ENCODE data around the gene CLCN7. TPM values are rescaled to one million over a fixed set of nuclear protein-coding genes. Genes with fewer than 3 reads are reported as not detected.

Gene CLCN7
- total and polyA plus RNA-seq, 2 of the 13 experiments (the other 11 are each of a cell fraction or from before 2014, with no cell fraction given): 24.6 to 25.1 TPM

DNA sequence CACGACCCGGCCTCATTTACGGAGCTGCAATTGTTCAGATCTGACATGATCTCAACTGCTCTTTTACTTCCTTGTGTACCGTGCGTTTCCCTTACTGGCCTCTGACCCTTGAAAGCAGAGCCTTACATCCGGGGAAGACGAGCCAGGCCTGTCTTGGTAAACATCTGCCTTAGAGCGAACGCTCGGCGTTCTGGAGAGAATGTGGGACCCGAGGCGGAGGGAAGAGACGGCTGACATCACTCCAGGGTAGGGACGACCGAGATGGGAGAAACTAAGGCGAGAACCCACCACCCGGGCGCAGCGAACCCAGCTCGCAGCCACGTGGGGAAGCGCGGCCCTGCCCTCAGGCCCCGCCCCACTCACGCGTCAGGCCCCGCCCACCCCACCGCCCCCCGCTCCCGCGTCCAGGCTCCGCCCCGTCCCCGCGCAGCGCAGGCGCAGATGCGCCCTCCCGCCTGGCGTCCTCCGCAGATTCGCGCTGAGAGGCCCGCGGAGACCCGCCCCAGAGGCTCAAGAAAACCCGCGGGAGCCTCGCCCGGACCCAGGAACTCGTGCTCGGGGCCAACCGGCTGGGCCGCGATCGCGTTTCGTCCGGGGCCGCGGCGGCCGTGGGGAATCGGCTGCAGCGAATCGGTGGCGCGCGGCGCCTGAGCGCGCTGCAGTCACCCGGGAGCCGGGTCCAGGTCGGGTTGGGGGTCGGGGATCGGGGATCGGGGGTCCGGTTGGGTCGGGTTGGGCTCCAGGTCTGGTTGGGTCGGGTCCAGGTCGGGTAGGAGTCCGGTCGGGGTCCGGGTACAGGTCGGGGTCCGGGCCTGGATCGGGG lies 18.3 kb upstream of the CLCN7 start, which contains the start of gene TELO2 (continued):
- peak; percentile 84 for TF ChIP-seq HNRNPK (IDR thresholded peaks at IDR 0.05; ENCODE audit: low read depth, low read length, poor library complexity, severe bottlenecking)
- TF ChIP-seq ZBTB40 (IDR thresholded peaks at IDR 0.05): no peak
- TF ChIP-seq ZBTB40 (CRISPR knock-in tag; IDR thresholded peaks at IDR 0.05): peak; percentile 28; the same call in 1 of the 2 replicates
- peak; percentile 70 for TF ChIP-seq POLR2AphosphoS5 (IDR thresholded peaks at IDR 0.05; ENCODE audit: low read depth, low read length)
- no peak for TF ChIP-seq RELA (CRISPR knock-in tag; IDR thresholded peaks at IDR 0.05)
- TF ChIP-seq MED13 (CRISPR knock-in tag; IDR thresholded peaks at IDR 0.05): no peak
- TF ChIP-seq, protein P1, sequence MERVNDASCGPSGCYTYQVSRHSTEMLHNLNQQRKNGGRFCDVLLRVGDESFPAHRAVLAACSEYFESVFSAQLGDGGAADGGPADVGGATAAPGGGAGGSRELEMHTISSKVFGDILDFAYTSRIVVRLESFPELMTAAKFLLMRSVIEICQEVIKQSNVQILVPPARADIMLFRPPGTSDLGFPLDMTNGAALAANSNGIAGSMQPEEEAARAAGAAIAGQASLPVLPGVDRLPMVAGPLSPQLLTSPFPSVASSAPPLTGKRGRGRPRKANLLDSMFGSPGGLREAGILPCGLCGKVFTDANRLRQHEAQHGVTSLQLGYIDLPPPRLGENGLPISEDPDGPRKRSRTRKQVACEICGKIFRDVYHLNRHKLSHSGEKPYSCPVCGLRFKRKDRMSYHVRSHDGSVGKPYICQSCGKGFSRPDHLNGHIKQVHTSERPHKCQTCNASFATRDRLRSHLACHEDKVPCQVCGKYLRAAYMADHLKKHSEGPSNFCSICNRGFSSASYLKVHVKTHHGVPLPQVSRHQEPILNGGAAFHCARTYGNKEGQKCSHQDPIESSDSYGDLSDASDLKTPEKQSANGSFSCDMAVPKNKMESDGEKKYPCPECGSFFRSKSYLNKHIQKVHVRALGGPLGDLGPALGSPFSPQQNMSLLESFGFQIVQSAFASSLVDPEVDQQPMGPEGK (CRISPR knock-in tag; IDR thresholded peaks at IDR 0.05): no peak
- TF ChIP-seq ISX (CRISPR knock-in tag; conservative IDR thresholded peaks at IDR 0.05): no peak
- TF ChIP-seq PHF5A (CRISPR knock-in tag; IDR thresholded peaks at IDR 0.05; ENCODE audit: low read depth, unreplicated experiment): peak; percentile 39
- TF ChIP-seq SSRP1 (CRISPR knock-in tag; IDR thresholded peaks at IDR 0.05): no peak
- no peak for TF ChIP-seq SRSF4 (IDR thresholded peaks at IDR 0.05; ENCODE audit: low read depth, low read length, poor library complexity, severe bottlenecking)
- TF ChIP-seq, protein P2, sequence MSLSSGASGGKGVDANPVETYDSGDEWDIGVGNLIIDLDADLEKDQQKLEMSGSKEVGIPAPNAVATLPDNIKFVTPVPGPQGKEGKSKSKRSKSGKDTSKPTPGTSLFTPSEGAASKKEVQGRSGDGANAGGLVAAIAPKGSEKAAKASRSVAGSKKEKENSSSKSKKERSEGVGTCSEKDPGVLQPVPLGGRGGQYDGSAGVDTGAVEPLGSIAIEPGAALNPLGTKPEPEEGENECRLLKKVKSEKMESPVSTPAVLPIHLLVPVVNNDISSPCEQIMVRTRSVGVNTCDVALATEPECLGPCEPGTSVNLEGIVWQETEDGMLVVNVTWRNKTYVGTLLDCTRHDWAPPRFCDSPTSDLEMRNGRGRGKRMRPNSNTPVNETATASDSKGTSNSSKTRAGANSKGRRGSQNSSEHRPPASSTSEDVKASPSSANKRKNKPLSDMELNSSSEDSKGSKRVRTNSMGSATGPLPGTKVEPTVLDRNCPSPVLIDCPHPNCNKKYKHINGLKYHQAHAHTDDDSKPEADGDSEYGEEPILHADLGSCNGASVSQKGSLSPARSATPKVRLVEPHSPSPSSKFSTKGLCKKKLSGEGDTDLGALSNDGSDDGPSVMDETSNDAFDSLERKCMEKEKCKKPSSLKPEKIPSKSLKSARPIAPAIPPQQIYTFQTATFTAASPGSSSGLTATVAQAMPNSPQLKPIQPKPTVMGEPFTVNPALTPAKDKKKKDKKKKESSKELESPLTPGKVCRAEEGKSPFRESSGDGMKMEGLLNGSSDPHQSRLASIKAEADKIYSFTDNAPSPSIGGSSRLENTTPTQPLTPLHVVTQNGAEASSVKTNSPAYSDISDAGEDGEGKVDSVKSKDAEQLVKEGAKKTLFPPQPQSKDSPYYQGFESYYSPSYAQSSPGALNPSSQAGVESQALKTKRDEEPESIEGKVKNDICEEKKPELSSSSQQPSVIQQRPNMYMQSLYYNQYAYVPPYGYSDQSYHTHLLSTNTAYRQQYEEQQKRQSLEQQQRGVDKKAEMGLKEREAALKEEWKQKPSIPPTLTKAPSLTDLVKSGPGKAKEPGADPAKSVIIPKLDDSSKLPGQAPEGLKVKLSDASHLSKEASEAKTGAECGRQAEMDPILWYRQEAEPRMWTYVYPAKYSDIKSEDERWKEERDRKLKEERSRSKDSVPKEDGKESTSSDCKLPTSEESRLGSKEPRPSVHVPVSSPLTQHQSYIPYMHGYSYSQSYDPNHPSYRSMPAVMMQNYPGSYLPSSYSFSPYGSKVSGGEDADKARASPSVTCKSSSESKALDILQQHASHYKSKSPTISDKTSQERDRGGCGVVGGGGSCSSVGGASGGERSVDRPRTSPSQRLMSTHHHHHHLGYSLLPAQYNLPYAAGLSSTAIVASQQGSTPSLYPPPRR (CRISPR knock-in tag; IDR thresholded peaks at IDR 0.05; ENCODE audit: borderline replicate concordance): no peak
